NB4 (cell line): ENCODE measurements around the gene MST1.
"Not testable (repeated sequence)": the region's sequence is repeated elsewhere in the genome, so short reads cannot be mapped to it uniquely, and the experiment has no call there.

ENCODE experiments used
- DNase-seq: peaks from one replicate; pipeline ENCODE4 v3.0.0; 2010; ENCODE audit warnings: low read depth
- H3K4me3 ChIP-seq: one replicate; pipeline ENCODE4 v1.5.1; 2011; ENCODE audit warnings: mild to moderate bottlenecking, low read depth, low read length, moderate library complexity
- CTCF ChIP-seq: IDR thresholded peaks from one replicate; pipeline ENCODE4 v1.5.1; 2012; ENCODE audit warnings: low read depth, low read length
- MYC ChIP-seq: IDR thresholded peaks from 2 replicates; pipeline ENCODE4 v1.6.1; 2011; ENCODE audit warnings: low read depth, low read length
- POLR2A ChIP-seq: IDR thresholded peaks from 2 replicates; pipeline ENCODE4 v1.6.1; 2011; ENCODE audit warnings: mild to moderate bottlenecking; ENCODE audit not compliant: insufficient read length; ENCODE audit errors: extremely low read depth
- TF ChIP-seq, protein P1 (sequence below): IDR thresholded peaks from 2 replicates; pipeline ENCODE4 v1.6.1; 2011; ENCODE audit warnings: low read depth, low read length

The MST1 gene

DNA sequence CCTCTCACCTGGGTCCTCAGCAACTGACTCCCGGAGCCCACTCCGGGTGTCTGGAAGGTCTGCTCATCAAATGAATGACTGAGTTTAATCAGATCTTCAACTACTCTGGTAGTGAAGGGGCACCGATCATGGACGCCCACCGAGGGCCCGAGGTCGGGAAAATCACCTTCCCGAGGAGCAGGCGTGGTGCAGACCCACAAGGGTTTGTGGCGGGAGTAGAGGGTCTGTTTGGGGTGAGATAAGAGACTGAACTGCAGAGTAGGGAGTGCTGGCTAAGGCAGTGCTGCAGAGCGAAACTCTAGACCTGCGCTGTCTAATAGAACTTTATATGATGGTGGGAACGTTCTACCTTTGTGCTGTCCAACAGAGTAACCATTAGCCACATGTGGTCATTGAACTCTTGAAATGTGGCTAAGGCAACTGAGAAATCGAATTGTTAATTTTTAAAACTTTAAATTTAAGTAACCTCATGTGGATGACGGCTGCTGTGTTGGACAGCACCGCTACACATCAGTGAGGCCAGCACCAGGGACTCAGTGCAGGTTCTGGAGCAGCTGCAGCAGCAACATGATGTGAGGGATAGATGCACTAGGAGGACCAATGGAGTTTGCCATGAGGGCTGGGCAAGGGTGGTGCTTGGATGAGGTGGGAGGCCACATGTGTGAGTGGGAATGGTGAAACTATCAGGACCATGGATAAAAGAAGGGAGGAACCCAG lies 792 bp upstream of the MST1 start:
- peak overlapping the region; percentile 78 for H3K4me3 ChIP-seq
- DNase-seq: not testable (repeated sequence)

DNA sequence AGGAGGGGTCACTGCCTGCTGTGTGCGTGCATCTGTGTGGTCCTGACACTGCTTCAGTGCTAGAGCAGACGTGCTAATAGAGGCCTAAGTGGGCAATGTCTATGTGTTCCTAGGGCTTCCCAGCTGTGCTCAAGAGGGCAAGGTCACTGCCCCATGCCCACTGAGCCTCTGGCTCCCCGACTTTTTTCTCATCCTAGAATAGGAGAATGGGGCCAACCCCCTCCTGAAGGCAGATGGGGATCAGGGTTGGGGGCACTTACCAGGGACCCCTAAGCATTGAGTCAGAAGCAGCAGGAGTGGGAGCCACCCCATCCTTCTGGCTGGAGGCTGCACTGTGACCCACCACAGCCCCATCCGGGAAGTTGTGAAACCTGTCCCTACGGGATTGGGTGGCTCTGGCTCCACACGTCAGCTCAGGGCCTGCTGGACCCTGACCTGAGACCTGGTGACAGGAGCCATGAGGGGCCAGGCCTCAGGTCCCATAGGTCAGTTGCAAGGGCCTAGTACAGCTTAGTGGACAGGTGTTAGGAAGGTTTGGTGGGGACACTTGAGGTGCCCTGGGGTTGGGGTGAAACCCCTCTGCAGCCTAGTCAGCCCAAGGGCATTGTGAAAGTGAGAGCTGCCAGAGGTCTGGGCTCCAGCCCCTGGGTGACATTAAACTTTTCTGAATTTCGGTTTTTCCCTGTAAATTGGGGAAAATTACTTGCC lies 782 bp downstream of the MST1 start:
- H3K4me3 ChIP-seq: peak overlapping the region; percentile 78
- peak; percentile 43 for TF ChIP-seq POLR2A
- peak; percentile 82 for DNase-seq

GRCh38 chr3:49687424-49687795 lies 1.9 kb downstream of the MST1 start:
- not testable (repeated sequence) for DNase-seq, H3K4me3 ChIP-seq

- not testable (repeated sequence) for H3K4me3 ChIP-seq, DNase-seq
Observed at GRCh38 chr3:49686769-49687423, 2.4 kb downstream of the MST1 start.

- not testable (repeated sequence) for H3K4me3 ChIP-seq, DNase-seq
Observed at GRCh38 chr3:49686346-49686745, 2.9 kb downstream of the MST1 start.

- DNase-seq, H3K4me3 ChIP-seq: not testable (repeated sequence)
Observed at GRCh38 chr3:49685846-49686245, 3.4 kb downstream of the MST1 start.

- H3K4me3 ChIP-seq, DNase-seq: not testable (repeated sequence)
Observed at GRCh38 chr3:49685103-49685502, 4.2 kb downstream of the MST1 start.

DNA sequence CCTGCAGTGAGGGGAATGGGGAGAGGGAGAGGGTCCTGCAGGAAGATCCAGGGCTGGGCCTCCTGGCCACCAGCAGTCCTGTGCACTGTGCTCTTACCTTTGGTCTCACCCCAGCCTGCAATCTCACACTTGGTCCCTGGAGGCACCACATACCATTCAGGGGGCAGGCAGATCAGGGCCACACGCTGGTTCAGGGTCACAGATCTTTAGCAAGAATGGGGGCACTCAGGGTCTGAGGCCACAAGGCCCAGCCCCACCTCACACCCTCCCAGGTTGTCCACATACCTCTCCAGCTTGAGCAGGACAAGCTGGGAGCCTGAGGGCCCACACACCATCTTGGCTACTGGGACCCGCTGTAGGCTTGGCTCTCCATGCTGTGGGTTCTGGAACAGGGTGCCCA lies 4.8 kb downstream of the MST1 start:
- H3K4me3 ChIP-seq, DNase-seq: not testable (repeated sequence)

GRCh38 chr3:49683162-49683561 lies 6.1 kb downstream of the MST1 start:
- DNase-seq: no peak
- no peak for TF ChIP-seq MYC
- TF ChIP-seq, protein P1, sequence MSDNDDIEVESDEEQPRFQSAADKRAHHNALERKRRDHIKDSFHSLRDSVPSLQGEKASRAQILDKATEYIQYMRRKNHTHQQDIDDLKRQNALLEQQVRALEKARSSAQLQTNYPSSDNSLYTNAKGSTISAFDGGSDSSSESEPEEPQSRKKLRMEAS: no peak
- TF ChIP-seq CTCF: no peak

GRCh38 chr3:49681543-49681942 lies 7.7 kb downstream of the MST1 start:
- TF ChIP-seq MYC: no peak
- TF ChIP-seq, protein P1: no peak
- TF ChIP-seq POLR2A: no peak
- no peak for TF ChIP-seq CTCF
- no peak overlapping the region for H3K4me3 ChIP-seq

More at GRCh38 chr3:49683162-49683561, 6.1 kb downstream of the MST1 start:
- H3K4me3 ChIP-seq: no peak overlapping the region

DNA sequence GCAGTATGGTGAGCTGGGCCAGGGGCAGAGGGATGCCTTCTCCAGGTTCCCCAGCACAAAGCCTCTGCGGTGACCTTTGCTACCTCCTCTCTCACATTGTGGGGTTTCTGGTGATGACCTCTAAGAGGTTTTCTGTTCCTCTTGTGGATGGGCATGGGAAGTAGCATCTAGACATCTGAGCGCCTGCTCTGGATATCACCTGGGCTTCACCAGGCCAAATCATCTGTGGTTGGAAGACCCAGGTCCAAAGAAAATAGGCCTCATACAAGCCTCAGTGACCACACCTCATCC lies 8.1 kb downstream of the MST1 start:
- H3K4me3 ChIP-seq: no peak overlapping the region
- no peak for DNase-seq
- TF ChIP-seq, protein P1: no peak
- TF ChIP-seq POLR2A (no peak), MYC (no peak), CTCF (no peak)

More at GRCh38 chr3:49681543-49681942, 7.7 kb downstream of the MST1 start:
- DNase-seq: no peak
